ENCODE measurements around the gene AASDH. TPM values are rescaled to one million over a fixed set of nuclear protein-coding genes. Genes with fewer than 3 reads are reported as not detected.

AASDH gene
- total and polyA plus RNA-seq, 9 donors = 5.0 to 16.7 (median 10.1) TPM

GRCh38 chr4:56425518-56425917 is 38.2 kb upstream of the AASDH start:
- TF ChIP-seq POLR2A (IDR thresholded peaks at IDR 0.05) (no peak), CTCF (IDR thresholded peaks at IDR 0.05) (no peak), EP300 (IDR thresholded peaks at IDR 0.05) (no peak)
- H3K4me3 ChIP-seq = no peak overlapping the region
- H3K27me3 ChIP-seq = no peaks in the 10 kb centered on the region
- H3K9me3 ChIP-seq = no peaks in the 10 kb centered on the region
- no peak overlapping the region for H3K27ac ChIP-seq
- H3K4me1 ChIP-seq (ENCODE audit: insufficient read depth) = no peaks in the 10 kb centered on the region
- WGBS, 3 donors = 93 to 97% (median 97%) methylated on average over 3 of the region's 3 CpGs
- no peaks in the 10 kb centered on the region for H3K36me3 ChIP-seq
- intact Hi-C loops (cut with DNase I) = loop anchor here in 1 of 4 donors (10.0 kb wide), 1 partner anchor 99 kb away; no protein-coding TSS in a partner anchor
- DNase-seq = no peak

- TF ChIP-seq CTCF (IDR thresholded peaks at IDR 0.05) = peak; percentile 21 to 52 (median 37)
- TF ChIP-seq POLR2A (IDR thresholded peaks at IDR 0.05) = no peak
- TF ChIP-seq EP300 (IDR thresholded peaks at IDR 0.05) = no peak
- intact Hi-C loops (cut with DNase I) = loop anchor here in 1 of 4 donors (10.0 kb wide), 1 partner anchor 100 kb away; no protein-coding TSS in a partner anchor
- Histone ChIP-seq H3K27ac (no peak overlapping the region), H3K27me3 (no peaks in the 10 kb centered on the region), H3K9me3 (no peaks in the 10 kb centered on the region), H3K4me1 (ENCODE audit: insufficient read depth) (no peaks in the 10 kb centered on the region), H3K4me3 (no peak overlapping the region), H3K36me3 (no peaks in the 10 kb centered on the region)
- peak in 1 of 5 donors; percentile 34 for DNase-seq
- 55 to 58% (median 55%) methylated on average over 5 of the region's 5 CpGs for WGBS, 3 donors
Measured at GRCh38 chr4:56424697-56425514, 37.6 kb upstream of the AASDH start.

- no peaks in the 10 kb centered on the region for H3K9me3 ChIP-seq
- H3K4me1 ChIP-seq (ENCODE audit: insufficient read depth) = no peaks in the 10 kb centered on the region
- no peak for DNase-seq
- H3K27ac ChIP-seq = no peak overlapping the region
- intact Hi-C loops (cut with DNase I) = loop anchor here in 1 of 4 donors (10.0 kb wide), 1 partner anchor 101 kb away; no protein-coding TSS in a partner anchor
- WGBS, 3 donors = 81 to 85% (median 81%) methylated on average over 5 of the region's 5 CpGs
- no peak overlapping the region for H3K4me3 ChIP-seq
- H3K27me3 ChIP-seq = no peaks in the 10 kb centered on the region
- H3K36me3 ChIP-seq = no peaks in the 10 kb centered on the region
- TF ChIP-seq POLR2A (IDR thresholded peaks at IDR 0.05) (no peak), CTCF (IDR thresholded peaks at IDR 0.05) (no peak), EP300 (IDR thresholded peaks at IDR 0.05) (no peak)
Measured at GRCh38 chr4:56424176-56424575, 36.9 kb upstream of the AASDH start.

GRCh38 chr4:56417396-56417795 is 30.1 kb upstream of the AASDH start:
- Histone ChIP-seq H3K9me3 (no peaks in the 10 kb centered on the region), H3K36me3 (no peaks in the 10 kb centered on the region), H3K4me3 (no peak overlapping the region), H3K4me1 (ENCODE audit: insufficient read depth) (no peaks in the 10 kb centered on the region), H3K27me3 (no peaks in the 10 kb centered on the region), H3K27ac (no peak overlapping the region)
- intact Hi-C loops (cut with DNase I) = no loop called here
- TF ChIP-seq EP300 (IDR thresholded peaks at IDR 0.05) (no peak), CTCF (IDR thresholded peaks at IDR 0.05) (no peak), POLR2A (IDR thresholded peaks at IDR 0.05) (no peak)
- no peak for DNase-seq
- 97 to 99% (median 98%) methylated on average over 3 of the region's 3 CpGs for WGBS, 3 donors
